HepG2 (cell line): ENCODE results near the gene RNF208.
"Not testable (repeated sequence)": the region's sequence is repeated elsewhere in the genome, so short reads cannot be mapped to it uniquely, and the experiment has no call there.

Source experiments
- CHD2 ChIP-seq: IDR thresholded peaks from 2 replicates; pipeline ENCODE4 v1.6.1; 2011; ENCODE audit warnings: low read depth, low read length, improper control_type of control experiment
- CTCF ChIP-seq: sonication (generic); formaldehyde crosslinking; IDR thresholded peaks from 2 replicates; pipeline ENCODE4 v1.5.0; 2020; ENCODE audit warnings: mild to moderate bottlenecking, missing genetic modification reagents, moderate library complexity
- EZH2 ChIP-seq: conservative IDR thresholded peaks from 2 replicates; pipeline ENCODE4 v1.6.1; 2012; ENCODE audit warnings: mild to moderate bottlenecking, low read depth, low read length, moderate library complexity
- FOXP4 ChIP-seq: sonication (generic); formaldehyde crosslinking; IDR thresholded peaks from 2 replicates; pipeline ENCODE4 v1.4.0; 2020; ENCODE audit warnings: missing genetic modification reagents
- MYNN ChIP-seq: sonication (generic); formaldehyde crosslinking; IDR thresholded peaks from 2 replicates; pipeline ENCODE4 v1.4.0; 2020; ENCODE audit warnings: mild to moderate bottlenecking, low read depth, missing genetic modification reagents
- NFE2 ChIP-seq: sonication (generic); formaldehyde crosslinking; IDR thresholded peaks from 2 replicates; pipeline ENCODE4 v1.4.0; 2020; ENCODE audit warnings: missing genetic modification reagents
- POLR2A ChIP-seq, 2 experiments: IDR thresholded peaks; 2 replicates each; pipeline ENCODE4 v1.6.1; 2011; ENCODE audit warnings: low read depth in 2 of 2, low read length in 2 of 2, mild to moderate bottlenecking in 1 of 2, moderate library complexity in 1 of 2; ENCODE audit not compliant: insufficient read depth in 1 of 2
- POLR2AphosphoS5 ChIP-seq: IDR thresholded peaks from 2 replicates; pipeline ENCODE4 v1.6.1; 2012; ENCODE audit warnings: low read depth, low read length
- REST ChIP-seq, 2 experiments: IDR thresholded peaks; 2 replicates each; pipeline ENCODE4 v1.6.1; 2011 to 2012; ENCODE audit warnings: low read length in 2 of 2, borderline replicate concordance in 1 of 2, low read depth in 1 of 2, mild to moderate bottlenecking in 1 of 2, moderate library complexity in 1 of 2
- ZBTB33 ChIP-seq: sonication (generic); formaldehyde crosslinking; IDR thresholded peaks from 2 replicates; pipeline ENCODE4 v1.4.0; 2020; ENCODE audit warnings: missing genetic modification reagents
- ZFP91 ChIP-seq: sonication (generic); formaldehyde crosslinking; IDR thresholded peaks from 2 replicates; pipeline ENCODE4 v1.9.0; 2022; ENCODE audit warnings: missing genetic modification reagents, mild to moderate bottlenecking, borderline replicate concordance
- ZNF562 ChIP-seq: sonication (generic); formaldehyde crosslinking; IDR thresholded peaks from 2 replicates; pipeline ENCODE4 v1.8.0; 2022; ENCODE audit warnings: missing genetic modification reagents, borderline replicate concordance
- ZNF776 ChIP-seq: sonication (generic); formaldehyde crosslinking; IDR thresholded peaks from 2 replicates; pipeline ENCODE4 v1.4.0; 2020; ENCODE audit warnings: mild to moderate bottlenecking, missing genetic modification reagents
- ZSCAN12 ChIP-seq: sonication (generic); formaldehyde crosslinking; IDR thresholded peaks from 2 replicates; pipeline ENCODE4 v1.9.0; 2021; ENCODE audit warnings: mild to moderate bottlenecking, missing genetic modification reagents

- not testable (repeated sequence) for TF ChIP-seq FOXP4; CTCF (CRISPR knock-in tag); MYNN (CRISPR knock-in tag); NFE2 (CRISPR knock-in tag); POLR2A (IDR thresholded peaks at IDR 0.05; ENCODE audit: insufficient read depth in 1 of 2, low read depth in 2 of 2, low read length in 2 of 2); REST (IDR thresholded peaks at IDR 0.05; ENCODE audit: borderline replicate concordance in 1 of 2, low read depth in 1 of 2, low read length in 2 of 2); ZFP91 (CRISPR knock-in tag); ZNF562 (CRISPR knock-in tag); EZH2; ZBTB33 (CRISPR knock-in tag); ZNF776 (CRISPR knock-in tag); ZSCAN12 (CRISPR knock-in tag); POLR2AphosphoS5; CHD2
Observed at GRCh38 chr9:137239541-137240200, 17.6 kb upstream of the RNF208 start.
